ENCODE results near the gene PRSS2. TPM values are rescaled to one million over a fixed set of nuclear protein-coding genes. Genes with fewer than 3 reads are reported as not detected.

PRSS2 gene
- total RNA-seq, 1 donor from 2014 or later = not detected

- DNase-seq (ENCODE audit: low read depth, low spot score) = no peak
Measured at GRCh38 chr7:142787034-142787768, 16.4 kb downstream of the PRSS2 start.

- DNase-seq (ENCODE audit: low read depth, low spot score) = no peak
Measured at GRCh38 chr7:142787783-142788182, 17.0 kb downstream of the PRSS2 start.

DNA sequence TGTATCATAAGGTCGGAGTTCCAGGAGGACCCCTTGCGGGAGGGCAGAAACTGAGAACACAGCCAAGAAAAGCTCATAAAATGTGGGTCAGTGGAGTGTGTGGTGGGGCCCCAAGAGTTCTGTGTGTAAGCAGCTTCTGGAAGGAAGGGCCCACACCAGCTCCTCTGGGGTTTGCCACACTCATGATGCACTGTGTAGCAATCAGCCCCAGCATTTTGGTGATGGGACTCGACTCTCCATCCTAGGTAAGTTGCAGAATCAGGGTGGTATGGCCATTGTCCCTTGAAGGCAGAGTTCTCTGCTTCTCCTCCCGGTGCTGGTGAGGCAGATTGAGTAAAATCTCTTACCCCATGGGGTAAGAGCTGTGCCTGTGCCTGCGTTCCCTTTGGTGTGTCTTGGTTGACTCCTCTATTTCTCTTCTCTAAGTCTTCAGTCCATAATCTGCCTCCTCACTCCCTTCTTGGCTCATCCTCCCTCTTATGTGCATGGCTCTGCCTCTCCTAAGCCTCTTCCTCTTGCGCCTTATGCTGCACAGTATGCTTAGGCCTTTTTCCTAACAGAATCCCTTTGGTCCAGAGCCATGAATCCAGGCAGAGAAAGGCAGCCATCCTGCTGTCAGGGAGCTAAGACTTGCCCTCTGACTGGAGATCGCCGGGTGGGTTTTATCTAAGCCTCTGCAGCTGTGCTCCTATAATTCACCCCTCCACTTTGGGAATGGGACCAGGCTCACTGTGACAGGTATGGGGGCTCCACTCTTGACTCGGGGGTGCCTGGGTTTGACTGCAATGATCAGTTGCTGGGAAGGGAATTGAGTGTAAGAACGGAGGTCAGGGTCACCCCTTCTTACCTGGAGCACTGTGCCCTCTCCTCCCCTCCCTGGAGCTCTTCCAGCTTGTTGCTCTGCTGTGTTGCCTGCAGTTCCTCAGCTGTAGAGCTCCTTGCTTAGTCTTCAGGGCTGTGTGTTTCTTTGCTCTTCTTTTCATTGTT, 17.8 kb downstream of the PRSS2 start:
- no peak for DNase-seq (ENCODE audit: low read depth, low spot score)

DNA sequence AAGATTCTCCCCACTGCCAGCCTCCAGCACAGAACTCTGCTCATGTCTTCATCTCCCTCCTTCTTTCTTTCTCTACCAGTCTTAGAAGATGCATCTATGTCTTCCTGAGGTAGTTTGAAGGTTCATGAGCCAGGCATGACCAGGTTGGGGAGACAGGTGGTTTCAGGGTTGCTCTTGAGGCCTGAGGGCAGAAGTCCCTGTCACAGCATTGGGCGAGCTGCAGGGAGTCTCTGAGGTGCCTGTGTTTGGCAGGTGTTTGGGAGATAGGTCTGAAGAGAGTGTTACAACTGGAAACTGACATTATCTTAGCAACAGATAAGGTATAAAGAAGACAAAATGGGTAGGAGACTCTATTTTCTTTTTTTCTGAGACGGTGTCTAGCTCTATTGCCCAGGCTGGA, 18.7 kb downstream of the PRSS2 start:
- DNase-seq (ENCODE audit: low read depth, low spot score) = no peak

DNA sequence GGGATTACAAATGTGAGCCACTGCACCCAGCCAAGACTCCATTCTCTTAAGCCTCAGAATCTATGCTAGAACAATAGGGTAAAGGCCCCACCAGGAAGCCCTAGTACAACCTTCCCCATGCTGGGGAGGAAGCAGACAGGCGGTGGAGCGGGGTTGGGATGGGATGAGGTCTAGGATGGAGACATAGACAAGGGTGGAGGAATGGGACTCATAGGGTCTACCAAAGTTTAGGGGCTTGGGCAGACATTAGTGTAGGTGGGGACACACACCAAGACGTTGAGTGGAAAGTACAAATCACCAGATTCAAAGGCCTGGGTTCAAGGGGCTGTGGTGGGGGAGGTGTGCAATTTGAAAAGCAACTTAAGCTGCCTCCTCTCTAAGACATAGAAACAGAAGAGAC, 19.3 kb downstream of the PRSS2 start:
- no peak for DNase-seq (ENCODE audit: low read depth, low spot score)

- no peak for DNase-seq (ENCODE audit: low read depth, low spot score)
Measured at GRCh38 chr7:142790555-142790954, 19.8 kb downstream of the PRSS2 start.

DNA sequence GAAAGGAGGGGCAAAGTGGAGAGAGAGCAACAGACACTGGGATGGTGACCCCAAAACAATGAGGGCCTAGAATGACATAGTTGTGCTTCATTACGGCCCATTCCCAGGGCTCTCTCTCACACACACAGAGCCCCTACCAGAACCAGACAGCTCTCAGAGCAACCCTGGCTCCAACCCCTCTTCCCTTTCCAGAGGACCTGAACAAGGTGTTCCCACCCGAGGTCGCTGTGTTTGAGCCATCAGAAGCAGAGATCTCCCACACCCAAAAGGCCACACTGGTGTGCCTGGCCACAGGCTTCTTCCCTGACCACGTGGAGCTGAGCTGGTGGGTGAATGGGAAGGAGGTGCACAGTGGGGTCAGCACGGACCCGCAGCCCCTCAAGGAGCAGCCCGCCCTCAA, 20.7 kb downstream of the PRSS2 start:
- DNase-seq (ENCODE audit: low read depth, low spot score) = no peak

DNA sequence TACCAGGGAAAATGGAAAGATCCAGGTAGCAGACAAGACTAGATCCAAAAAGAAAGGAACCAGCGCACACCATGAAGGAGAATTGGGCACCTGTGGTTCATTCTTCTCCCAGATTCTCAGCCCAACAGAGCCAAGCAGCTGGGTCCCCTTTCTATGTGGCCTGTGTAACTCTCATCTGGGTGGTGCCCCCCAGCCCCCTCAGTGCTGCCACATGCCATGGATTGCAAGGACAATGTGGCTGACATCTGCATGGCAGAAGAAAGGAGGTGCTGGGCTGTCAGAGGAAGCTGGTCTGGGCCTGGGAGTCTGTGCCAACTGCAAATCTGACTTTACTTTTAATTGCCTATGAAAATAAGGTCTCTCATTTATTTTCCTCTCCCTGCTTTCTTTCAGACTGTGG, 21.4 kb downstream of the PRSS2 start:
- DNase-seq (ENCODE audit: low read depth, low spot score) = no peak

DNA sequence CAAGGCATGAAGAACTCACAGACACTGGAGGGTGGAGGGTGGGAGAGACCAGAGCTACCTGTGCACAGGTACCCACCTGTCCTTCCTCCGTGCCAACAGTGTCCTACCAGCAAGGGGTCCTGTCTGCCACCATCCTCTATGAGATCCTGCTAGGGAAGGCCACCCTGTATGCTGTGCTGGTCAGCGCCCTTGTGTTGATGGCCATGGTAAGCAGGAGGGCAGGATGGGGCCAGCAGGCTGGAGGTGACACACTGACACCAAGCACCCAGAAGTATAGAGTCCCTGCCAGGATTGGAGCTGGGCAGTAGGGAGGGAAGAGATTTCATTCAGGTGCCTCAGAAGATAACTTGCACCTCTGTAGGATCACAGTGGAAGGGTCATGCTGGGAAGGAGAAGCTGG, 21.8 kb downstream of the PRSS2 start:
- no peak for DNase-seq (ENCODE audit: low read depth, low spot score)

- DNase-seq (ENCODE audit: low read depth, low spot score) = no peak
Measured at GRCh38 chr7:142793156-142793555, 22.4 kb downstream of the PRSS2 start.

- DNase-seq (ENCODE audit: low read depth, low spot score) = no peak
Measured at GRCh38 chr7:142795339-142795863, 24.6 kb downstream of the PRSS2 start.

GRCh38 chr7:142796001-142796500, 25.3 kb downstream of the PRSS2 start:
- DNase-seq (ENCODE audit: low read depth, low spot score) = no peak

DNA sequence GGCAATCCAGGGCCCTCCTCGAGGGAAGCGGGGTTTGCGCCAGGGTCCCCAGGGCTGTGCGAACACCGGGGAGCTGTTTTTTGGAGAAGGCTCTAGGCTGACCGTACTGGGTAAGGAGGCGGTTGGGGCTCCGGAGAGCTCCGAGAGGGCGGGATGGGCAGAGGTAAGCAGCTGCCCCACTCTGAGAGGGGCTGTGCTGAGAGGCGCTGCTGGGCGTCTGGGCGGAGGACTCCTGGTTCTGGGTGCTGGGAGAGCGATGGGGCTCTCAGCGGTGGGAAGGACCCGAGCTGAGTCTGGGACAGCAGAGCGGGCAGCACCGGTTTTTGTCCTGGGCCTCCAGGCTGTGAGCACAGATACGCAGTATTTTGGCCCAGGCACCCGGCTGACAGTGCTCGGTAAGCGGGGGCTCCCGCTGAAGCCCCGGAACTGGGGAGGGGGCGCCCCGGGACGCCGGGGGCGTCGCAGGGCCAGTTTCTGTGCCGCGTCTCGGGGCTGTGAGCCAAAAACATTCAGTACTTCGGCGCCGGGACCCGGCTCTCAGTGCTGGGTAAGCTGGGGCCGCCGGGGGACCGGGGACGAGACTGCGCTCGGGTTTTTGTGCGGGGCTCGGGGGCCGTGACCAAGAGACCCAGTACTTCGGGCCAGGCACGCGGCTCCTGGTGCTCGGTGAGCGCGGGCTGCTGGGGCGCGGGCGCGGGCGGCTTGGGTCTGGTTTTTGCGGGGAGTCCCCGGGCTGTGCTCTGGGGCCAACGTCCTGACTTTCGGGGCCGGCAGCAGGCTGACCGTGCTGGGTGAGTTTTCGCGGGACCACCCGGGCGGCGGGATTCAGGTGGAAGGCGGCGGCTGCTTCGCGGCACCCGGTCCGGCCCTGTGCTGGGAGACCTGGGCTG, 26.0 kb downstream of the PRSS2 start:
- no peak for DNase-seq (ENCODE audit: low read depth, low spot score)

DNA sequence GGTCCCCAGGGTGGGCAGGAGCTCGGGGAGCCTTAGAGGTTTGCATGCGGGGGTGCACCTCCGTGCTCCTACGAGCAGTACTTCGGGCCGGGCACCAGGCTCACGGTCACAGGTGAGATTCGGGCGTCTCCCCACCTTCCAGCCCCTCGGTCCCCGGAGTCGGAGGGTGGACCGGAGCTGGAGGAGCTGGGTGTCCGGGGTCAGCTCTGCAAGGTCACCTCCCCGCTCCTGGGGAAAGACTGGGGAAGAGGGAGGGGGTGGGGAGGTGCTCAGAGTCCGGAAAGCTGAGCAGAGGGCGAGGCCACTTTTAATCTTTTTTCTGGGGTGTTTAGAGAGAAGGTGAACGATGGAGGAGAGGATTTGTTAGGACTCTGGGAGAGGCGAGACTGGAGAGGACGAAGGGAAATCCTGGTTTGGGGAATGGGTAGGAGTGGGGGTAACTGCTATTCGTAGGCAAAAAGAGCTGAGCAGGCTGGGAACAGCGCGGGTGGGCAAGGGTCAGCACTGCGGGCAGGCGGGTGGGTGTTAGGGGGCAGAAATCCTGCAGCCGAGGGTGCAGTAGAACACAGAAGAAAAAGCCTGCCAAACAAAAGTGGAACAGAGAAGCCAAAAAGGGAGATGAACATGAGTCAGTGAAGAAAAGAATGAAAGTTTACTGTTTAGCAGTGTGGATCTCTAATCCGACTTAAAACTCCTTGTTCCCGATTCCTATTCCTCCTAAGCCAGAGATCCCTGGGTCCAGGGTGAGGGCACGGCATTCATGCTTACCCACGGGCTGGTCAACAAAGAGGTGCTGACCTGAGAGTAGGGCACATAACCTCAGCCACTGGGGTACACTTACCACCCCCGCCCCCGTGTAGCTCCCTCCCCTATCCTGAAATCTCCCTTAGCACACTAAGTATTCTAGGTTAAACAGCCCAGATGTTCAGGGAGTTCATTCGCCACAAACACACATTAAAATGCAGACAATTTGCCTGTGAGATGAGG, 26.9 kb downstream of the PRSS2 start:
- DNase-seq (ENCODE audit: low read depth, low spot score) = no peak

GRCh38 chr7:142798451-142799436, 28.0 kb downstream of the PRSS2 start:
- DNase-seq (ENCODE audit: low read depth, low spot score) = no peak

DNA sequence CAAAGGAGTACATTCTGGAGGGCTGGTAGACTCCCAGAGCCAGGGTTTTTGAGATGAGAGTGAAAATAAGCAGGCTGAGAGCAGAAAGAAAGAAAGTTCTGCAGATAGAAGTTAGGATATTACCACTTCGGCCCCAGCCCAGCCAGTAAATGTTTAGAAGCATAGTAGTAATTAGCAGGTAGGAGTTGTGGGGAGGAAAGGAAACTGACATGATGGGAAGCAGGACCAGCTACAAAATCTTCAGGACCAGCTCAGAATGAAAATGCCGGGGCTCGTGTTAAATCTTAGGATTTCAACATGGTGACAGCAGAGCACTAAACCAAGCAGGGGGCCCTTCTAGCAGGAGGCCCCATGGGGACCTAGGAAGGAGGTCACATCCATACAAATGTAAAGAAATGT, 28.7 kb downstream of the PRSS2 start:
- DNase-seq (ENCODE audit: low read depth, low spot score) = no peak

- no peak for DNase-seq (ENCODE audit: low read depth, low spot score)
Measured at GRCh38 chr7:142800088-142800487, 29.3 kb downstream of the PRSS2 start.

GRCh38 chr7:142800699-142801260, 30.0 kb downstream of the PRSS2 start:
- DNase-seq (ENCODE audit: low read depth, low spot score) = no peak

All from pulmonary artery endothelial cell (primary cell).